G401.6 (cell line): ENCODE measurements around the gene DGCR2.

Experiments
- FAIRE-seq: peaks from 2 replicates; lab custom pipeline; 2012; peaks lifted over from hg19 to GRCh38; lab: Jason Lieb, UNC

Gene DGCR2

DNA sequence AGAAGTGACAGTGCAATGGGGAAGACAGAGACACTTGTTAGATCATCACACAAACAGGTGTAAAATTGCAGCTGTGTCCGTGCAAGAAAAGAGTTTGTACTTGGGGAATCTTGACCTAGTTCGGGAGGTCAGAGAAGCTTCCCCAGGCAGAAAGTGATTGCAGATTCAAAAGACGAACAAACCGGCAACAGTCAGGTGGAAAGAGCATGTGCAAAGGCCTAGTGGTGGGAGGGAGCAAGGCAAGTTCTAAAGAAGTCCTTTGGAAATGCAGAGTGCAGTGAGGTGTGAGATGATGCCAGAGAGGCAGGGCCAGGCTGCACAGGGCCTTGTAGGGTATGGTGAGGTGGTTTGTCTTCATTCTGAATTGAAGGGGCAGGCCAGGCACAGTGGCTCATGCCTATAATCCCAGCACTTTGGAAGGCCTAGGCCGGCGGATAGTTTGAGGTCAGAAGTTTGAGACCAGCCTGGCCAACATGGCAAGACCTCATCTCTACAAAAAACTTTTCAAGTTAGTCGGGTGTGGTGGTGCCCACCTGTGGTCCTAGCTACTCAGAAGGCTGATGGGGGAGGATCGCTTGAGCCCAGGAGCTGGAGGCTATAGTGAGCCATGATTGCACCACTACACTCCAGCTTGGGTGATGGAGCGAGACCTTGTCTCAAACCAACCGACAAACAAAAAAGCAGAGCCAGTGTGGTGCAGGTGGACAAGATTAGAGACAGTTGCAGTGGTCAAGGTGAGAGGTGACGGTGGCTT lies 24.2 kb upstream of the DGCR2 start:
- FAIRE-seq = no peak

GRCh38 chr22:19143967-19144400 lies 21.8 kb upstream of the DGCR2 start:
- FAIRE-seq = no peak

DNA sequence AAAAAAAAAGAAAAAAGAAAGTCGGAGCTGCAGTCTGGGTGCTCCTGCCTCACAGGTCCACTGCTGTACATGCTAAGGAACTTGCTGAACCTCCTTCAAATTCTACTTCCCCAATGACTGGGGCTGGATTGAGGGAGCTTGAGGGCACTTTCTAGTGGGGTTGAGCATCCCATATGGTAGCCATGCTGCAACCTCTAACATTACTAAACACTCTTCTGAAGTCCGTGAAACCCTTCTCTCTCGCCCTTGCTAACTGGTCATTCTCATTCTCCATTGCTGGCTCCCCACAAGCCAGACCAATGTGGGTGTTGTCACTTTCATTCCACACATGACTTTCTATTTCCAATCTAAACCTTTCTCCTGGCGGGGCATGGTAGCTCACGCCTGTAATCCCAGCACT lies 21.0 kb upstream of the DGCR2 start:
- no peak for FAIRE-seq

DNA sequence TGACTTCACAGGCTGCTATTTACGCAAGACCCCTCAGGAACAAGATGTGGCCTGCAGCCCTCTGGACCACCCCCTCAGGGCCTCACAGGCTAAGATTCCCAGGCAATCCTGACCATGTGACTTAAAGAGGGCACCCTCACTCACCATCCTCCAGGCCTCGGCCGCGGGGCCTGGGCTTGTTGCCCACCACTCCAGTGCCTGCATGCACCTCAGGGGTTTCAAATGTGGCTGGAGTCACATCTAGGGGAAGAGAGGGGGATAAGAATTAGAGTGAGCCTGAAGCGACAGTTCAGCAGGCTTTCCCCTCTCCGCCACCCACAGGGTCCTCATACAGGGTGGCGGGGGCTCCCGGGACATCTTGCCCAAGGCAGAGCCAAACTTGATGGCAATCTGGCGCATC lies 20.2 kb upstream of the DGCR2 start:
- no peak for FAIRE-seq

GRCh38 chr22:19139974-19140373 lies 17.8 kb upstream of the DGCR2 start:
- no peak for FAIRE-seq

- no peak for FAIRE-seq
Observed at GRCh38 chr22:19139001-19139356, 16.8 kb upstream of the DGCR2 start.

GRCh38 chr22:19138217-19139000 lies 16.2 kb upstream of the DGCR2 start:
- no peak for FAIRE-seq

- no peak for FAIRE-seq
Observed at GRCh38 chr22:19137384-19138216, 15.4 kb upstream of the DGCR2 start.

GRCh38 chr22:19136915-19137314 lies 14.7 kb upstream of the DGCR2 start:
- no peak for FAIRE-seq

DNA sequence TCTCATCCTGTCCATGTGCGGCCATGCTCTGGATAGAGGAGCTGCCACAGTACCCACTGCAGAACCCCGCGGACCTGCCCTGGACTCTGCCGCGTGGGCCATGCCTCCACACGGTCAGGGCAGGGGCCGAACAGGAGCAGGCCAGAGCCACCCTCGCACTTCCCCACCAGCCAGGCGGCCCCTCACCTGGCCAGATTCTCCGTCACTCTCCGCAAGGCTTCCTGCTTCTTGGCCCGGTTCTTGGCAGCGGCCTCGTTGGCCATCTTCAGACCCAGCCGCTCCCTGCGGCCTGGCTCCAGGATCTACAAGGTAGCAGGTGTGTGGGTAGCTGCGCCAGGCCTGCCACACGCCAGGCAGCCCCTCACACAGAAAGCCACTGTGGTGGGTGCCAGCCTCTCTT lies 12.7 kb upstream of the DGCR2 start:
- FAIRE-seq = no peak

GRCh38 chr22:19134176-19134831 lies 12.1 kb upstream of the DGCR2 start:
- FAIRE-seq = no peak

DNA sequence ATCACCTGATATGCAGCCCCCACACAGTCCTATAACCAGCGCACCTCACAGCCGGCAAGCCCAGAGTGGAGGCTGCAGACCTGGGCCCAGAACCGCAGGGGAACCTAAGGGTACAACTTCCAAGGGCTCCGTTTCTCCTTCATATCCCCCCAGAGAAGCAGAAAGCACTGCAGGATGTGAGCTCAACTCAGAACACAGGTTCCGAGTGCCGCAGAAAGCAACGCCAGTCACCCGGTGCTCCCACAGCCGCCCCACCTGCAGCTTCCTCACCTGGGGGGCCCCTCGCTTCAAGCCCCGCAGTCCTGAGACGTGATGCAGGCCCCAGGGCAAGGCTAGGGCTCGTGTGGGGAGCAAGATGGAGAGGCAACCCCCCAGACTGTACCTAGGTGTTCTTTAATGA lies 11.3 kb upstream of the DGCR2 start:
- no peak for FAIRE-seq

DNA sequence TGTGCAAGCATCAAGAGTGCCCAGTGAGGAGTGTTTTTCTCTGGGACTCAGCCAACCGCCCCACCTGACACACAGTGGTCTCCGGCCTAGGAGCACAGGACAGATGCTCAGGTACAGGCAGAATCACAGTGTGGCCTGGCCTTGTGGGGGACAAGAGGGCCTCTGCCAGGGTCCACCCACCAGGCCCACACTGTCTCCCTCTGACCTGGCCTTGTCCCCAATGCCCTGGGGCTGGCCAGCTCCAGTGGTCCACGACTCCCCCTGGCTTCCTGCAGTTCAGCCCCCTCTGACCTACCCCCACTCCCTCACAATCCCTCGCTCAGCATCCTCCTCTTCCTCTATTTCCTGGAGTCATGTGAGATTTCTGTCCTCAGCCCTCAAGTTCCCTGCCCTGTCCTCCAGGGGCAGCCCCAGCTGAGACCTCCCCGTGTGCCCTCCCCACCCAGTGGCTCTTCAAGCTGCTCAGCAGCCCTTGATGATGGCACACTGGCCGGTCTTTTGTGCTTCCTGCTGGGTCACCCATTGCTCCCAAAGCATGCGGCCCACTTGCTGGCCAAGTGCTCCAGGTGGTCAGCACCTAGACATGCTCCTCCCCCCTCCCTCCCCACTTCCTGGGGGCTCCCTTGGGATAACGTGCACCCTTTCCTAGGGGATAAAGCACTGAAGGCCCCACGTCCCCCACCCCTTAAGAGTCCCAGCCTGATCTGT lies 10.6 kb upstream of the DGCR2 start:
- FAIRE-seq = no peak

GRCh38 chr22:19132153-19132552 lies 9.9 kb upstream of the DGCR2 start:
- no peak for FAIRE-seq

GRCh38 chr22:19131685-19132015 lies 9.4 kb upstream of the DGCR2 start:
- FAIRE-seq = no peak

GRCh38 chr22:19130959-19131684 lies 8.9 kb upstream of the DGCR2 start, which contains the start of gene TSSK2:
TSS of gene TSSK2 (plus strand) at chr22:19131308. CDS start at chr22:19131400, 92 bp downstream.
- FAIRE-seq = no peak

- no peak for FAIRE-seq
Observed at GRCh38 chr22:19129871-19130270, 7.7 kb upstream of the DGCR2 start.

GRCh38 chr22:19128946-19129727 lies 6.9 kb upstream of the DGCR2 start:
- no peak for FAIRE-seq

DNA sequence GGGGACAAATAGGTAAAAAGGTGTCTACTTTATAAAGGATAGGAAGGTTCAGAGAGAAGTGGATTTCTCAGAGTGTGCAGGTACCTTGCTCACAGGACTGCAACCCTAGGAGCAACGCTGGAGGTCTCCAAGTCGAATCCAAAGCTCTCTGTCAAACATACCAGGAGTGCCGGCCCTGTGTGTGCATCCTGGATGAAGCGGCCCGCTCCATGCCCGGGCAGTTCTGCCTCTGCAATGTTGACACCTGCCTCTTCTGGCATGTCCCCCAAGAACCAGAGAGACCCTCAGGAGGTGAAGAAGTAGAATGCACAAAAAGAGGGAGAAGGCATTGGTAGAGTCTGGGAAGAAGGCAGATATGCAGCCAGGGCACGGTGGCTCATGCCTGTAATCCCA lies 5.8 kb upstream of the DGCR2 start:
- no peak for FAIRE-seq

- FAIRE-seq = no peak
Observed at GRCh38 chr22:19127329-19128008, 5.3 kb upstream of the DGCR2 start.
